ENCODE measurements around the gene FAM53A. TPM values are rescaled to one million over a fixed set of nuclear protein-coding genes. Genes with fewer than 3 reads are reported as not detected.

FAM53A gene
- total RNA-seq, 1 experiment from 2014 or later = 3.1 TPM

DNA sequence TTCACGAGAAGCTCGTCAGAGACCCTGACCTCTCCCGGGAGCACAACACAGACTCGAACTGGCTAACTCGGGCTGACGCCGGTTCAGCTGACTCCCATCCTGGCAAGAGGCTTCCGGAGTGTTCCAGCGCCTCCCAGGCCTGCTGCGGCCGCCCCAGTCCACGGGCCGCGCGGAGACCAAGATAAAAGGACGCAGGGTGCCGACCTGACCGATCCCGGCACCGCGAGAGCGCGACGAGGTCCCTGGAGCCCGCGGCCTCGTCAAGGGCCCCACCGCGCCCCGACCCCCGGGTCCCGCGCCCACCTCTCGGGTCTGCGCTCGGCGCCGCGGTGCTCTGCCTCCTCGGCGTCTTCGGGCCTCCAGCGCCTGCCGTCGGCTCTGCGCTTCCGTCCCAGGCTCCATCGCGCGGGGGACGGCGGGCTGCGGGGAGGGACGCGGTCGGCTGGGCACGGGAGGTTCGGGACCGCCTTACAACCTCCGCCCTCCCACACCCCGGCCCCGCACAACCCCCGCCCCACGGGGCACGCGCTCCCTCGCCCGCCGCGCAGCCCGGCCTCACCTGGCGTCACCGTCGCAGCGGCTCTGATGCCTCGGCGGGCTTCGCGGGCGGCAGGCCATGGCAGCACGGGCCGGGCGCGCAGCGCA is 27.6 kb upstream of the FAM53A start:
- peak; percentile 8 for ATAC-seq
- ChIA-PET CTCF (interaction anchor here (1.7 kb wide), 1 partner anchor 18 kb away, joined by 9 read pairs; no protein-coding TSS in a partner anchor), POLR2A (ENCODE audit: unreplicated experiment) (no interaction called here)
- H3K27me3 ChIP-seq (ENCODE audit: low read length) = no peaks in the 10 kb centered on the region
- H3K36me3 ChIP-seq (ENCODE audit: low read depth, low read length) = peaks cover 7% of the 10 kb centered on the region; the same call in 1 of the 2 replicates
- peaks cover 88% of the 10 kb centered on the region for H3K79me2 ChIP-seq (ENCODE audit: low read length)
- H3K27ac ChIP-seq (ENCODE audit: low read length) = no peak overlapping the region
- H3K9me3 ChIP-seq (ENCODE audit: low read length) = no peaks in the 10 kb centered on the region
- intact Hi-C loops (cut with micrococcal nuclease) = no loop called here
- H3K4me2 ChIP-seq (ENCODE audit: low read length) = peak overlapping the region; percentile 86
- no TSS peak for BruUV-seq (replicated peaks)
- TF ChIP-seq, protein P1, sequence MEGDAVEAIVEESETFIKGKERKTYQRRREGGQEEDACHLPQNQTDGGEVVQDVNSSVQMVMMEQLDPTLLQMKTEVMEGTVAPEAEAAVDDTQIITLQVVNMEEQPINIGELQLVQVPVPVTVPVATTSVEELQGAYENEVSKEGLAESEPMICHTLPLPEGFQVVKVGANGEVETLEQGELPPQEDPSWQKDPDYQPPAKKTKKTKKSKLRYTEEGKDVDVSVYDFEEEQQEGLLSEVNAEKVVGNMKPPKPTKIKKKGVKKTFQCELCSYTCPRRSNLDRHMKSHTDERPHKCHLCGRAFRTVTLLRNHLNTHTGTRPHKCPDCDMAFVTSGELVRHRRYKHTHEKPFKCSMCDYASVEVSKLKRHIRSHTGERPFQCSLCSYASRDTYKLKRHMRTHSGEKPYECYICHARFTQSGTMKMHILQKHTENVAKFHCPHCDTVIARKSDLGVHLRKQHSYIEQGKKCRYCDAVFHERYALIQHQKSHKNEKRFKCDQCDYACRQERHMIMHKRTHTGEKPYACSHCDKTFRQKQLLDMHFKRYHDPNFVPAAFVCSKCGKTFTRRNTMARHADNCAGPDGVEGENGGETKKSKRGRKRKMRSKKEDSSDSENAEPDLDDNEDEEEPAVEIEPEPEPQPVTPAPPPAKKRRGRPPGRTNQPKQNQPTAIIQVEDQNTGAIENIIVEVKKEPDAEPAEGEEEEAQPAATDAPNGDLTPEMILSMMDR (conservative IDR thresholded peaks at IDR 0.05; ENCODE audit: low read depth, low read length) = no peak
- TF ChIP-seq EZH2 (IDR thresholded peaks at IDR 0.05; ENCODE audit: low read length, unreplicated experiment) (no peak), EZH2phosphoT487 (IDR thresholded peaks at IDR 0.05; ENCODE audit: borderline replicate concordance, low read length) (no peak)
- H3K9ac ChIP-seq (ENCODE audit: low read length) = peak overlapping the region; percentile 99
- H3K9me2 ChIP-seq (replicated peaks; ENCODE audit: low read length) = no peaks in the 10 kb centered on the region
- no peaks in the 10 kb centered on the region for H3F3A ChIP-seq (ENCODE audit: low read length, unreplicated experiment)
- peak overlapping the region; percentile 18; the same call in 1 of the 2 replicates for H2AFZ ChIP-seq (ENCODE audit: low read length)
- peak overlapping the region; percentile 96 for H3K4me3 ChIP-seq (ENCODE audit: low read length)
- H3K4me1 ChIP-seq (ENCODE audit: insufficient read depth, low read length) = peaks cover 28% of the 10 kb centered on the region
- H4K20me1 ChIP-seq (ENCODE audit: low read length) = peaks cover 27% of the 10 kb centered on the region; the same call in 1 of the 2 replicates
- DNase-seq = peak; percentile 5

DNA sequence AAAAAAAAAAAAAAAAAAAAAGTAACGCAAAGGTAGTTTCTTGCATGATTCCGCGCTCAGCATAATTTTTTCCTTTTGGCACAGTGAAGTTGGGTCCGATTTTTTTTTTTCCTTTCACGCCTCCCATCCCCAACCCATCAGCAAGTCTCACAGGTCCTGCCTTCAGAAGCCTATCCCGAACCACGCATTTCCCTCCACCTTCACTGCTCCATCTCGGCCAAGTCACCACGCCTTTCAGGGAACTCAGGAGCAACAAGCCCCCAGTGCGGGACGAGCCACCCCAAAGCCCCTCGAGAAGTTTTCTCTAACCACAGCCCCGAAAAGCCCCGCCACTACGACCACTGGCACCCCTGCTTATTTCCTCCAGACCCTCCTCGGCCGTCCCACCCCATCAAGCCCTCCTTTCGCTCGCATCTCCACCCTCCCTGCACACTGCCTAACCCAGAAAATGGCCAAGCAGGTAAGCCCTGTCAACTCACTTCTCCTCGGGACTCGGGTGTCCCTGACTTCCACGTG is 27.0 kb upstream of the FAM53A start:
- POLR2A ChIA-PET (ENCODE audit: unreplicated experiment) = no interaction called here
- no peak overlapping the region for H2AFZ ChIP-seq (ENCODE audit: low read length)

More for the DNA sequence above, 27.0 kb upstream of the FAM53A start:
- Histone ChIP-seq H3K9me2 (replicated peaks; ENCODE audit: low read length) (no peaks in the 10 kb centered on the region), H3K27ac (ENCODE audit: low read length) (no peak overlapping the region), H3K79me2 (ENCODE audit: low read length) (peaks cover 88% of the 10 kb centered on the region), H3K9ac (ENCODE audit: low read length) (peak overlapping the region; percentile 99), H4K20me1 (ENCODE audit: low read length) (peaks cover 30% of the 10 kb centered on the region; the same call in 1 of the 2 replicates), H3F3A (ENCODE audit: low read length, unreplicated experiment) (no peaks in the 10 kb centered on the region), H3K4me2 (ENCODE audit: low read length) (peak overlapping the region; percentile 86), H3K4me3 (ENCODE audit: low read length) (peak overlapping the region; percentile 96), H3K9me3 (ENCODE audit: low read length) (no peaks in the 10 kb centered on the region), H3K36me3 (ENCODE audit: low read depth, low read length) (peaks cover 13% of the 10 kb centered on the region; the same call in 1 of the 2 replicates), H3K4me1 (ENCODE audit: insufficient read depth, low read length) (peaks cover 28% of the 10 kb centered on the region), H3K27me3 (ENCODE audit: low read length) (no peaks in the 10 kb centered on the region)
- intact Hi-C loops (cut with micrococcal nuclease) = no loop called here
- TF ChIP-seq, protein P1 (conservative IDR thresholded peaks at IDR 0.05; ENCODE audit: low read depth, low read length) = no peak
- TF ChIP-seq EZH2phosphoT487 (IDR thresholded peaks at IDR 0.05; ENCODE audit: borderline replicate concordance, low read length) (no peak), EZH2 (IDR thresholded peaks at IDR 0.05; ENCODE audit: low read length, unreplicated experiment) (no peak)
- BruUV-seq (replicated peaks) = no TSS peak
- DNase-seq = no peak
- CTCF ChIA-PET = interaction anchor here (1.7 kb wide), 1 partner anchor 18 kb away, joined by 9 read pairs; no protein-coding TSS in a partner anchor
- no peak for ATAC-seq

All from PC-3 (cell line).